HL-60 (cell line): Measurements from ENCODE around the gene FBXW4.

Source experiments
- CTCF ChIP-seq: IDR thresholded peaks from one replicate; pipeline ENCODE4 v1.5.1; 2011; ENCODE audit warnings: low read length, control low read depth, inconsistent platforms; ENCODE audit not compliant: insufficient read depth
- REST ChIP-seq: IDR thresholded peaks from 2 replicates; pipeline ENCODE4 v1.6.1; 2012; ENCODE audit warnings: low read depth; ENCODE audit not compliant: insufficient replicate concordance

- TF ChIP-seq CTCF (no peak), REST (no peak)
Measured at GRCh38 chr10:101724446-101724845, 29.5 kb upstream of the FBXW4 start.
